ENCODE results near the gene ISCA1.

- TF ChIP-seq CTCF (IDR thresholded peaks at IDR 0.05) (no peak), POLR2A (IDR thresholded peaks at IDR 0.05) (no peak), POLR2AphosphoS5 (IDR thresholded peaks at IDR 0.05) (no peak)
Observed at GRCh38 chr9:86321373-86321772, 39.0 kb upstream of the ISCA1 start.
